GM23338 (cell line): ENCODE results near the gene MS4A13.

Source experiments
- CREB1 ChIP-seq: fragments of 250-450 bp; sonication (Bioruptor Pico); IDR thresholded peaks from 2 replicates; pipeline ENCODE4 v1.5.0; 2020; ENCODE audit warnings: low read depth, mild to moderate bottlenecking, moderate library complexity
- EZH2 ChIP-seq: fragments of 200-600 bp; sonication (generic); IDR thresholded peaks from one replicate; pipeline ENCODE4 v1.8.0; 2017; ENCODE audit warnings: antibody characterized with exemption, mild to moderate bottlenecking, low read depth; ENCODE audit not compliant: unreplicated experiment
- EZH2phosphoT487 ChIP-seq: fragments of 200-600 bp; sonication (generic); IDR thresholded peaks from one replicate; pipeline ENCODE4 v1.8.1; 2018; ENCODE audit warnings: antibody characterized with exemption; ENCODE audit not compliant: unreplicated experiment
- JUNB ChIP-seq: IDR thresholded peaks from one replicate; pipeline ENCODE4 v1.6.1; 2016; ENCODE audit warnings: antibody characterized with exemption; ENCODE audit not compliant: unreplicated experiment
- NANOG ChIP-seq: IDR thresholded peaks from 2 replicates; pipeline ENCODE4 v1.6.1; 2016; ENCODE audit warnings: antibody characterized with exemption, borderline replicate concordance
- POLR2AphosphoS5 ChIP-seq: IDR thresholded peaks from 2 replicates; pipeline ENCODE4 v1.6.1; 2016; ENCODE audit warnings: antibody characterized with exemption, low read depth
- REST ChIP-seq: IDR thresholded peaks from one replicate; pipeline ENCODE4 v1.6.1; 2018; ENCODE audit warnings: antibody characterized with exemption; ENCODE audit not compliant: unreplicated experiment
- TF ChIP-seq, protein P1 (sequence below), 2 experiments: fragments of 200-600 bp in 1 of 2; sonication (generic) in 1 of 2; conservative IDR thresholded peaks; 2 replicates each; pipeline versions ENCODE4 v1.5.1 to v1.6.1; 2016 to 2017; ENCODE audit warnings: antibody characterized with exemption in 2 of 2, low read depth in 2 of 2, mild to moderate bottlenecking in 2 of 2, moderate library complexity in 1 of 2
- TF ChIP-seq, protein P2 (sequence below): IDR thresholded peaks from 2 replicates; pipeline ENCODE4 v1.6.1; 2016; ENCODE audit warnings: antibody characterized with exemption
- TF ChIP-seq, protein P3 (sequence below): fragments of 250-450 bp; sonication (Bioruptor Pico); IDR thresholded peaks from 2 replicates; pipeline ENCODE4 v1.5.0; 2020; ENCODE audit warnings: mild to moderate bottlenecking, moderate library complexity

- TF ChIP-seq EZH2 (no peak), POLR2AphosphoS5 (no peak), EZH2phosphoT487 (no peak), REST (no peak), CREB1 (CRISPR knock-in tag) (no peak), JUNB (no peak), NANOG (no peak)
- TF ChIP-seq, protein P1, sequence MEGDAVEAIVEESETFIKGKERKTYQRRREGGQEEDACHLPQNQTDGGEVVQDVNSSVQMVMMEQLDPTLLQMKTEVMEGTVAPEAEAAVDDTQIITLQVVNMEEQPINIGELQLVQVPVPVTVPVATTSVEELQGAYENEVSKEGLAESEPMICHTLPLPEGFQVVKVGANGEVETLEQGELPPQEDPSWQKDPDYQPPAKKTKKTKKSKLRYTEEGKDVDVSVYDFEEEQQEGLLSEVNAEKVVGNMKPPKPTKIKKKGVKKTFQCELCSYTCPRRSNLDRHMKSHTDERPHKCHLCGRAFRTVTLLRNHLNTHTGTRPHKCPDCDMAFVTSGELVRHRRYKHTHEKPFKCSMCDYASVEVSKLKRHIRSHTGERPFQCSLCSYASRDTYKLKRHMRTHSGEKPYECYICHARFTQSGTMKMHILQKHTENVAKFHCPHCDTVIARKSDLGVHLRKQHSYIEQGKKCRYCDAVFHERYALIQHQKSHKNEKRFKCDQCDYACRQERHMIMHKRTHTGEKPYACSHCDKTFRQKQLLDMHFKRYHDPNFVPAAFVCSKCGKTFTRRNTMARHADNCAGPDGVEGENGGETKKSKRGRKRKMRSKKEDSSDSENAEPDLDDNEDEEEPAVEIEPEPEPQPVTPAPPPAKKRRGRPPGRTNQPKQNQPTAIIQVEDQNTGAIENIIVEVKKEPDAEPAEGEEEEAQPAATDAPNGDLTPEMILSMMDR (conservative IDR thresholded peaks at IDR 0.05; ENCODE audit: low read depth in 2 of 2): peak; percentile 25 to 33; a peak in 2 of 4 replicates
- TF ChIP-seq, protein P2, sequence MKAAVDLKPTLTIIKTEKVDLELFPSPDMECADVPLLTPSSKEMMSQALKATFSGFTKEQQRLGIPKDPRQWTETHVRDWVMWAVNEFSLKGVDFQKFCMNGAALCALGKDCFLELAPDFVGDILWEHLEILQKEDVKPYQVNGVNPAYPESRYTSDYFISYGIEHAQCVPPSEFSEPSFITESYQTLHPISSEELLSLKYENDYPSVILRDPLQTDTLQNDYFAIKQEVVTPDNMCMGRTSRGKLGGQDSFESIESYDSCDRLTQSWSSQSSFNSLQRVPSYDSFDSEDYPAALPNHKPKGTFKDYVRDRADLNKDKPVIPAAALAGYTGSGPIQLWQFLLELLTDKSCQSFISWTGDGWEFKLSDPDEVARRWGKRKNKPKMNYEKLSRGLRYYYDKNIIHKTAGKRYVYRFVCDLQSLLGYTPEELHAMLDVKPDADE: no peak
- TF ChIP-seq, protein P3, sequence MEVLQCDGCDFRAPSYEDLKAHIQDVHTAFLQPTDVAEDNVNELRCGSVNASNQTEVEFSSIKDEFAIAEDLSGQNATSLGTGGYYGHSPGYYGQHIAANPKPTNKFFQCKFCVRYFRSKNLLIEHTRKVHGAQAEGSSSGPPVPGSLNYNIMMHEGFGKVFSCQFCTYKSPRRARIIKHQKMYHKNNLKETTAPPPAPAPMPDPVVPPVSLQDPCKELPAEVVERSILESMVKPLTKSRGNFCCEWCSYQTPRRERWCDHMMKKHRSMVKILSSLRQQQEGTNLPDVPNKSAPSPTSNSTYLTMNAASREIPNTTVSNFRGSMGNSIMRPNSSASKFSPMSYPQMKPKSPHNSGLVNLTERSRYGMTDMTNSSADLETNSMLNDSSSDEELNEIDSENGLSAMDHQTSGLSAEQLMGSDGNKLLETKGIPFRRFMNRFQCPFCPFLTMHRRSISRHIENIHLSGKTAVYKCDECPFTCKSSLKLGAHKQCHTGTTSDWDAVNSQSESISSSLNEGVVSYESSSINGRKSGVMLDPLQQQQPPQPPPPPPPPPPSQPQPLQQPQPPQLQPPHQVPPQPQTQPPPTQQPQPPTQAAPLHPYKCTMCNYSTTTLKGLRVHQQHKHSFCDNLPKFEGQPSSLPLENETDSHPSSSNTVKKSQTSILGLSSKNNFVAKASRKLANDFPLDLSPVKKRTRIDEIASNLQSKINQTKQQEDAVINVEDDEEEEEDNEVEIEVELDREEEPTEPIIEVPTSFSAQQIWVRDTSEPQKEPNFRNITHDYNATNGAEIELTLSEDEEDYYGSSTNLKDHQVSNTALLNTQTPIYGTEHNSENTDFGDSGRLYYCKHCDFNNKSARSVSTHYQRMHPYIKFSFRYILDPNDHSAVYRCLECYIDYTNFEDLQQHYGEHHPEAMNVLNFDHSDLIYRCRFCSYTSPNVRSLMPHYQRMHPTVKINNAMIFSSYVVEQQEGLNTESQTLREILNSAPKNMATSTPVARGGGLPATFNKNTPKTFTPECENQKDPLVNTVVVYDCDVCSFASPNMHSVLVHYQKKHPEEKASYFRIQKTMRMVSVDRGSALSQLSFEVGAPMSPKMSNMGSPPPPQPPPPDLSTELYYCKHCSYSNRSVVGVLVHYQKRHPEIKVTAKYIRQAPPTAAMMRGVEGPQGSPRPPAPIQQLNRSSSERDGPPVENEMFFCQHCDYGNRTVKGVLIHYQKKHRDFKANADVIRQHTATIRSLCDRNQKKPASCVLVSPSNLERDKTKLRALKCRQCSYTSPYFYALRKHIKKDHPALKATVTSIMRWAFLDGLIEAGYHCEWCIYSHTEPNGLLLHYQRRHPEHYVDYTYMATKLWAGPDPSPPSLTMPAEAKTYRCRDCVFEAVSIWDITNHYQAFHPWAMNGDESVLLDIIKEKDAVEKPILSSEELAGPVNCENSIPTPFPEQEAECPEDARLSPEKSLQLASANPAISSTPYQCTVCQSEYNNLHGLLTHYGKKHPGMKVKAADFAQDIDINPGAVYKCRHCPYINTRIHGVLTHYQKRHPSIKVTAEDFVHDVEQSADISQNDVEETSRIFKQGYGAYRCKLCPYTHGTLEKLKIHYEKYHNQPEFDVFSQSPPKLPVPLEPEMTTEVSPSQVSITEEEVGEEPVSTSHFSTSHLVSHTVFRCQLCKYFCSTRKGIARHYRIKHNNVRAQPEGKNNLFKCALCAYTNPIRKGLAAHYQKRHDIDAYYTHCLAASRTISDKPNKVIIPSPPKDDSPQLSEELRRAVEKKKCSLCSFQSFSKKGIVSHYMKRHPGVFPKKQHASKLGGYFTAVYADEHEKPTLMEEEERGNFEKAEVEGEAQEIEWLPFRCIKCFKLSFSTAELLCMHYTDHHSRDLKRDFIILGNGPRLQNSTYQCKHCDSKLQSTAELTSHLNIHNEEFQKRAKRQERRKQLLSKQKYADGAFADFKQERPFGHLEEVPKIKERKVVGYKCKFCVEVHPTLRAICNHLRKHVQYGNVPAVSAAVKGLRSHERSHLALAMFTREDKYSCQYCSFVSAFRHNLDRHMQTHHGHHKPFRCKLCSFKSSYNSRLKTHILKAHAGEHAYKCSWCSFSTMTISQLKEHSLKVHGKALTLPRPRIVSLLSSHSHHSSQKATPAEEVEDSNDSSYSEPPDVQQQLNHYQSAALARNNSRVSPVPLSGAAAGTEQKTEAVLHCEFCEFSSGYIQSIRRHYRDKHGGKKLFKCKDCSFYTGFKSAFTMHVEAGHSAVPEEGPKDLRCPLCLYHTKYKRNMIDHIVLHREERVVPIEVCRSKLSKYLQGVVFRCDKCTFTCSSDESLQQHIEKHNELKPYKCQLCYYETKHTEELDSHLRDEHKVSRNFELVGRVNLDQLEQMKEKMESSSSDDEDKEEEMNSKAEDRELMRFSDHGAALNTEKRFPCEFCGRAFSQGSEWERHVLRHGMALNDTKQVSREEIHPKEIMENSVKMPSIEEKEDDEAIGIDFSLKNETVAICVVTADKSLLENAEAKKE: no peak
Observed at GRCh38 chr11:60469723-60470122, 45.5 kb upstream of the MS4A13 start.
